Progenitor cell of endocrine pancreas (in vitro differentiated cells): ENCODE data around the gene GJA3. TPM values are rescaled to one million over a fixed set of nuclear protein-coding genes. Genes with fewer than 3 reads are reported as not detected.

Experiments used
- DNase-seq: peaks from one replicate; pipeline ENCODE4 v3.0.0; 2021; ENCODE audit warnings: low spot score; ENCODE audit not compliant: unreplicated experiment
- H3K27ac Mint-ChIP-seq: 2 replicates; pipeline ENCODE4 v1.8.0; 2021; ENCODE audit warnings: mild to moderate bottlenecking, moderate library complexity, mixed read lengths
- H3K27me3 Mint-ChIP-seq: 2 replicates; pipeline ENCODE4 v1.8.0; 2021; ENCODE audit warnings: mixed read lengths
- H3K36me3 Mint-ChIP-seq: 2 replicates; pipeline ENCODE4 v1.8.0; 2022; ENCODE audit warnings: mixed read lengths; ENCODE audit not compliant: insufficient read depth
- H3K4me1 Mint-ChIP-seq: 2 replicates; pipeline ENCODE4 v1.8.0; 2021; ENCODE audit warnings: low read depth, mixed read lengths
- H3K4me3 Mint-ChIP-seq: 2 replicates; pipeline ENCODE4 v1.8.0; 2021; ENCODE audit warnings: low read depth, mild to moderate bottlenecking, moderate library complexity, mixed read lengths
- H3K9me3 Mint-ChIP-seq: 2 replicates; pipeline ENCODE4 v1.8.0; 2021; ENCODE audit warnings: low read depth, mixed read lengths
- CTCF ChIP-seq: fragments of 200-600 bp; sonication (generic); IDR thresholded peaks from one replicate; pipeline ENCODE4 v1.5.0; 2021; ENCODE audit warnings: antibody characterized with exemption, mild to moderate bottlenecking; ENCODE audit not compliant: unreplicated experiment
- total RNA-seq: library from RNA; stranded (reverse); gene quantifications from 2 replicates; pipeline ENCODE4 v1.2.1, GENCODE V29; 2021

GJA3 gene
- total RNA-seq, 1 donor from 2014 or later, result 0.12 TPM

- peaks cover 1% of the 10 kb centered on the region for H3K4me1 Mint-ChIP-seq
- TF ChIP-seq CTCF, result no peak
- peaks cover 10% of the 10 kb centered on the region for H3K27me3 Mint-ChIP-seq
- DNase-seq, result no peak
- H3K27ac Mint-ChIP-seq, result no peak overlapping the region
- H3K4me3 Mint-ChIP-seq, result no peak overlapping the region
- H3K9me3 Mint-ChIP-seq, result no peaks in the 10 kb centered on the region
- H3K36me3 Mint-ChIP-seq, result no peaks in the 10 kb centered on the region
These were observed 28.7 kb downstream of the GJA3 start for GRCh38 chr13:20132052-20132634.

GRCh38 chr13:20131057-20131832, 29.6 kb downstream of the GJA3 start:
- no peaks in the 10 kb centered on the region for H3K36me3 Mint-ChIP-seq
- DNase-seq, result no peak
- H3K27ac Mint-ChIP-seq, result no peak overlapping the region
- H3K27me3 Mint-ChIP-seq, result peaks cover 5% of the 10 kb centered on the region
- H3K4me3 Mint-ChIP-seq, result no peak overlapping the region
- peaks cover 1% of the 10 kb centered on the region for H3K4me1 Mint-ChIP-seq
- no peaks in the 10 kb centered on the region for H3K9me3 Mint-ChIP-seq
- TF ChIP-seq CTCF, result no peak

DNA sequence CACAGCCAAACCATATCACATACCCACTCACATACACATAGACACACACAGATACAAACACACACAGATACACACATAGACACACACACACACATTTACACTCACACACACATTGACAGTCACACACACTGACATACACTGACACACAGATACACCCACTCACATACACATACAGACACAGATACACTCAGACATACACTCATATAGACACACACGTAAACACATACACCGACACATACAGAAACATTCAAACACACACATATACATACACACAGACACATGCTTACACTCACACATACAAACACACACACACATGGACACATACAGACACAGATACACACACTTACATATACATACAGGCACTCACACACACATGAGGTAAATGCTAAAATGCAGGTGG, 30.2 kb downstream of the GJA3 start:
- Mint-ChIP-seq H3K9me3 (no peaks in the 10 kb centered on the region), H3K36me3 (no peaks in the 10 kb centered on the region), H3K4me3 (no peak overlapping the region), H3K27ac (no peak overlapping the region), H3K27me3 (peaks cover 7% of the 10 kb centered on the region), H3K4me1 (peaks cover 1% of the 10 kb centered on the region)
- no peak for TF ChIP-seq CTCF
- no peak for DNase-seq

- Mint-ChIP-seq H3K4me3 (no peak overlapping the region), H3K36me3 (no peaks in the 10 kb centered on the region), H3K9me3 (no peaks in the 10 kb centered on the region), H3K27me3 (peaks cover 8% of the 10 kb centered on the region), H3K27ac (no peak overlapping the region), H3K4me1 (peaks cover 1% of the 10 kb centered on the region)
- TF ChIP-seq CTCF, result no peak
- DNase-seq, result no peak
These were observed 30.8 kb downstream of the GJA3 start for GRCh38 chr13:20130012-20130411.

DNA sequence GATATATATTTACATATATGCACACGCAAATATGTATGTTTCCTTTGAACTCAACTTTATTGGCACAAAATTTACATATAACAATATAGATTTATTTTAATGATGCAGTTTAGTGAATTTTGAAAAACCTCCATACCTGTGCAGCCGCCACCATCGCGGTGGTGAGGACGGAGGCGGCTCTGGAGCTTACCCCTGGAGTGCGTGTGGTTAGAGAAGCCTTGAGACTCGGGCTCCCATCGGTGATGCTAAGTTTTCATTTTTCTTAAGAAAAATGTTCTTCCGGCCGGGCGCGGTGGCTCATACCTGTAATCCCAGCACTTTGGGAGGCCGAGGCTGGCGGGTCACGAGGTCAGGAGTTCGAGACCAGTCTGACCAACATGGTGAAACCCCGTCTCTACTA, 31.8 kb downstream of the GJA3 start:
- peaks cover 1% of the 10 kb centered on the region for H3K4me1 Mint-ChIP-seq
- TF ChIP-seq CTCF, result no peak
- no peak for DNase-seq

More for the DNA sequence above, 31.8 kb downstream of the GJA3 start:
- no peak overlapping the region for H3K27ac Mint-ChIP-seq
- peaks cover 12% of the 10 kb centered on the region for H3K27me3 Mint-ChIP-seq
- H3K9me3 Mint-ChIP-seq, result no peaks in the 10 kb centered on the region
- no peaks in the 10 kb centered on the region for H3K36me3 Mint-ChIP-seq
- H3K4me3 Mint-ChIP-seq, result peak overlapping the region; percentile 17
